ENCODE results near the gene HSD3B2. TPM values are rescaled to one million over a fixed set of nuclear protein-coding genes. Genes with fewer than 3 reads are reported as not detected.

The HSD3B2 gene
- total and polyA plus RNA-seq, 2 experiments from 2014 or later, result 3.4 to 4.6 TPM

DNA sequence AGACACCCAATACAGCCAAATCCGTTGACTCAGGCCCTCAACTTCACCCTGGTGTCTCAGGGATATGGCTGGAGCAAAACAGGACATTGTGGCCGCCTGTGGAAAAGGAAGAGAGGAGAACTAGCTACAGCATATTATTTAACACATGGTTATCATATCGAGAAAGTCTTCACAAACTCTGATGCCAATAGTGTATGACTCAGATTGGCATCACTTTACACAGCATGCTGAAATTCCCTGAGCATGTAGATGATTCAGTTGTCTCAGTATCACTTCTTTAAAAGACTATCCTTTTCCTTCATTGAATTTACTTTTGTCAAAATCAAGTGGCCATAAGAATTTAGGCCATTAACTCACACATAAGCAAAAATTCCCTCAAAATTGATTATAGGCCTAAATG, 20.1 kb downstream of the HSD3B2 start:
- Histone ChIP-seq H3K4me3 (no peak overlapping the region), H3K27me3 (no peaks in the 10 kb centered on the region), H3K9me3 (ENCODE audit: low read depth) (no peaks in the 10 kb centered on the region), H3K4me2 (no peak overlapping the region), H3K79me2 (no peaks in the 10 kb centered on the region), H3K9me2 (replicated peaks; ENCODE audit: insufficient read depth) (no peaks in the 10 kb centered on the region), H3K27ac (no peak overlapping the region), H3K4me1 (ENCODE audit: insufficient read depth) (peaks cover 26% of the 10 kb centered on the region), H4K20me1 (ENCODE audit: insufficient read depth, poor library complexity, severe bottlenecking) (no peaks in the 10 kb centered on the region), H2AFZ (no peak overlapping the region), H3K36me3 (replicated peaks; ENCODE audit: insufficient read depth, low read depth) (no peaks in the 10 kb centered on the region)
- TF ChIP-seq CTCF (IDR thresholded peaks at IDR 0.05; ENCODE audit: poor library complexity) (no peak), EZH2 (IDR thresholded peaks at IDR 0.05; ENCODE audit: borderline replicate concordance) (no peak), EZH2phosphoT487 (IDR thresholded peaks at IDR 0.05; ENCODE audit: low read depth, severe bottlenecking, unreplicated experiment) (no peak)
- 97% methylated on average over 3 of the region's 3 CpGs for WGBS (ENCODE audit: low lambda C conversion rate, missing lambda C conversion rate)
- no peak for DNase-seq (ENCODE audit: low spot score)

DNA sequence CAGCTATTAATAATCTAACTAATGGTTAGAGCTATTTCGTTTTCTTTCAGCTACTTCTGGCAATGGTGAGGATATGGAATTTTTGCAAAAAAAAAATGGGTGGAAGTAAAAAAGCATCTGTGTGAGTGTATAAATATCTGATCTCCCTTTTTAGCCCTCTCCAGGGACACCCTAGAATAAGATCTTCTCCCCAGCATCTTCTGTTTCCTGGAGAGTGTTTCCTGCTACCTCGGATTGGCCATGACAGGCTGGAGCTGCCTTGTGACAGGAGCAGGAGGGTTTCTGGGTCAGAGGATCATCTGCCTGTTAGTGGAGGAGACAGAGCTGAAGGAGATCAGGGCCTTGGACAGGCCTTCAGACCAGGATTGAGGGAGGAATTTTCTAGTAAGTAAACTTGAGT, 23.8 kb downstream of the HSD3B2 start:
- 88% methylated on average over 2 of the region's 2 CpGs for WGBS (ENCODE audit: low lambda C conversion rate, missing lambda C conversion rate)
- Histone ChIP-seq H2AFZ (no peak overlapping the region), H3K4me3 (no peak overlapping the region), H3K27ac (peak overlapping the region; percentile 90), H3K4me2 (peak overlapping the region; percentile 5), H3K4me1 (ENCODE audit: insufficient read depth) (peaks cover 37% of the 10 kb centered on the region), H4K20me1 (ENCODE audit: insufficient read depth, poor library complexity, severe bottlenecking) (no peaks in the 10 kb centered on the region), H3K27me3 (no peaks in the 10 kb centered on the region), H3K9me3 (ENCODE audit: low read depth) (no peaks in the 10 kb centered on the region), H3K79me2 (no peaks in the 10 kb centered on the region), H3K9me2 (replicated peaks; ENCODE audit: insufficient read depth) (no peaks in the 10 kb centered on the region), H3K36me3 (replicated peaks; ENCODE audit: insufficient read depth, low read depth) (no peaks in the 10 kb centered on the region)
- no peak for TF ChIP-seq EZH2 (IDR thresholded peaks at IDR 0.05; ENCODE audit: borderline replicate concordance)
- no peak for TF ChIP-seq CTCF (IDR thresholded peaks at IDR 0.05; ENCODE audit: poor library complexity)
- no peak for TF ChIP-seq EZH2phosphoT487 (IDR thresholded peaks at IDR 0.05; ENCODE audit: low read depth, severe bottlenecking, unreplicated experiment)
- DNase-seq (ENCODE audit: low spot score), result no peak

GRCh38 chr1:119440721-119441307, 25.9 kb downstream of the HSD3B2 start:
- Histone ChIP-seq H2AFZ (no peak overlapping the region), H3K4me3 (no peak overlapping the region)

More at GRCh38 chr1:119440721-119441307, 25.9 kb downstream of the HSD3B2 start:
- Histone ChIP-seq H3K4me2 (peak overlapping the region; percentile 39), H3K4me1 (ENCODE audit: insufficient read depth) (peaks cover 37% of the 10 kb centered on the region), H3K9me2 (replicated peaks; ENCODE audit: insufficient read depth) (no peaks in the 10 kb centered on the region), H3K27me3 (no peaks in the 10 kb centered on the region), H4K20me1 (ENCODE audit: insufficient read depth, poor library complexity, severe bottlenecking) (no peaks in the 10 kb centered on the region), H3K27ac (peak overlapping the region; percentile 90), H3K36me3 (replicated peaks; ENCODE audit: insufficient read depth, low read depth) (no peaks in the 10 kb centered on the region), H3K79me2 (no peaks in the 10 kb centered on the region), H3K9me3 (ENCODE audit: low read depth) (no peaks in the 10 kb centered on the region)
- no peak for DNase-seq (ENCODE audit: low spot score)
- no peak for TF ChIP-seq EZH2 (IDR thresholded peaks at IDR 0.05; ENCODE audit: borderline replicate concordance)
- TF ChIP-seq EZH2phosphoT487 (IDR thresholded peaks at IDR 0.05; ENCODE audit: low read depth, severe bottlenecking, unreplicated experiment), result no peak
- no peak for TF ChIP-seq CTCF (IDR thresholded peaks at IDR 0.05; ENCODE audit: poor library complexity)
- WGBS (ENCODE audit: low lambda C conversion rate, missing lambda C conversion rate), result 65% methylated on average over 8 of the region's 8 CpGs

All from hepatocyte (in vitro differentiated cells).